HG03095 (cell line): ENCODE results near the gene ARID3A.

Source experiments
- ATAC-seq: cut with Tn5 transposase; IDR thresholded peaks from one replicate; pipeline ENCODE4 v1.9.1; 2021; ENCODE audit warnings: moderate library complexity; ENCODE audit not compliant: unreplicated experiment

The ARID3A gene

DNA sequence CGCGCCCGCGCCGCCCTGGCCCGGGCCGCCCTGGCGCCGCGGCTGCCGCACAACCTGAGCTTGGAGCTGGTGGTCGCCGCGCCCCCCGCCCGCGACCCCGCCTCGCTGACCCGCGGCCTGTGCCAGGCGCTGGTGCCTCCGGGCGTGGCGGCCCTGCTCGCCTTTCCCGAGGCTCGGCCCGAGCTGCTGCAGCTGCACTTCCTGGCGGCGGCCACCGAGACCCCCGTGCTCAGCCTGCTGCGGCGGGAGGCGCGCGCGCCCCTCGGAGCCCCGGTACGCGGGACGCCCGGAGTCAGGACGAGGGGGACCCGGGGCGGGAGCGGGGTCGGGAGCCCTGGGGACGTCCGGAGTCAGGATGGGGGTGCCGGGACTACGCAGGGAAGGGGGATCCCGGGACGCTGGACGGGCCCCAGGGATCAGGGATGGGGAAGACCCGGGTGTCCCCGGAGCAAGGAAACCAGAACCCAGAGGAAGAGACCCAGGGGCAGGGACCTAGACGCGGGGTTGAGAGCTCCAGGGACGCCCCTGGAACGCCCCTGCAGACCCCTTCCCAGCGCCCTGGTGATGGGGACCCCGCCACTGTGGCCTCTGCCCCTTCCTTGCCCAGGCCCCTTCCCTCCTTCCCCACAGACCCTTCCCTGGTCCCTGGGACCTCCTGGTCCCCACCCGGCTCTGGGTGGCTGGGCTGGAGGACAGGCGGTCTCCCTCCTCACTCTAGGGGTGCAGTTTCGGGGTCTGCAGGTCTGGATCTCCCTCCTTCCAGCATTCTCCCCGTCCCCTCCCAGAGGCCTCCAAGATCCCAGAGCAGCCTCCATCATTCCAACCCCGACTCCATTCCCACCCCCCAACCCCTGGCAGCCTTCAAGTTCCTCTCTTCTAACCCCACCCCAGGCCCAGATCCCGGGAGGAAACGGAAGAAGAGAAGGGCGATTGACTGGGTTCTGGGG, 75.0 kb downstream of the ARID3A start:
- ATAC-seq = no peak

DNA sequence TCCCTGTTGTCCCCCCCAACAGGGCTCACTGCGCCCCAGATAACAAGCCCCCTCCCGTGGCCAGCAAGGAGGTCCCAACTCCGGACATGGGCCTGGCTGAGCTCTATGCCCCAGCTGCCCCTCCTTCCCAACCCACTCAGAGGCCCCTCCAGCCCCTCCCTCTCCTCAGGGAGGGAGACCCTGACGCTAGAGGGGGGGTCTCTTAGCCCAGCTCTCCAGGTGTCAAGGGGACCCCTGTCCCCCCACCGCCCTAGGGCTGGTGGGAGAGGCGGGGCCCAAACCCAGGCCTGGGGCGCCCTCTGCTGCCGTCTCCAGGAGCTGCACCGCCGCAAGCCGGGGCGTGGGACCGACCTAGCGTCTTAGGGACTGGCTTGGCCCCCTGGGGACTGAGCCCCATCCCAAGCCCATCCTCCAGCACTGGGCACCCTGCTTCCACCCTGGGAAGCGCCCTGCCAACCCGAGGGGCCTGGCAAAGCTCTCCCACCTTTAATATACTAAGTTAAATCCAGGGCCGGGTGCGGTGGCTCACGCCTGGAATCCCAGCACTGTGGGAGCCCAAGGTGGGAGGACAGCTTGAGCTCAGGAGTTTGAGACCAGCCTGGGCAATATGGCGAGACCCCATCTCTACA, 75.8 kb downstream of the ARID3A start:
- ATAC-seq = no peak

DNA sequence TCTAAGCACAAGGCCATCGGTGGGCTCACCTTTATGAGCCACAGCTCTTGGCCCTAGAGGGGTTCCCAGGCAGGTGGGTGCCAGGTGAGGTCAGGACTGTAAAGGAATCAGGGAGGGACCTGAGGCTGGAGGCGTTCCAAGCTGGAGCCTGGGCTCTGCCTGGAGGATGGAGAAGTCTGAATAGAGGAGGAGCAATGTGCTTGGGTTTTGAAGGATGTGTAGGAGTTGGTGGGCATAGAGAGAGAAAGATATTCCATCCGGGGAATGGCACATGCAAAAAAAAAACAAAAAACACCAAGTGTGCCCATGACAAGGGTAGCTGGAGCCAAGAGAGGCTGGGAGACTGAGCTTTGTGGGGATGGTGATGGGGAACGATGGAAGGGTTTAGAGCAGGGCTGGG, 76.8 kb downstream of the ARID3A start:
- ATAC-seq = no peak

DNA sequence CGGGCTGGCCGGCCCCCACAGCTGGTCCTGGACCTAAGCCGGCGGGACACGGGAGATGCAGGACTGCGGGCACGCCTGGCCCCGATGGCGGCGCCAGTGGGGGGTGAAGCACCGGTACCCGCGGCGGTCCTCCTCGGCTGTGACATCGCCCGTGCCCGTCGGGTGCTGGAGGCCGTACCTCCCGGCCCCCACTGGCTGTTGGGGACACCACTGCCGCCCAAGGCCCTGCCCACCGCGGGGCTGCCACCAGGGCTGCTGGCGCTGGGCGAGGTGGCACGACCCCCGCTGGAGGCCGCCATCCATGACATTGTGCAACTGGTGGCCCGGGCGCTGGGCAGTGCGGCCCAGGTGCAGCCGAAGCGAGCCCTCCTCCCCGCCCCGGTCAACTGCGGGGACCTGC, 77.4 kb downstream of the ARID3A start:
- ATAC-seq = no peak

DNA sequence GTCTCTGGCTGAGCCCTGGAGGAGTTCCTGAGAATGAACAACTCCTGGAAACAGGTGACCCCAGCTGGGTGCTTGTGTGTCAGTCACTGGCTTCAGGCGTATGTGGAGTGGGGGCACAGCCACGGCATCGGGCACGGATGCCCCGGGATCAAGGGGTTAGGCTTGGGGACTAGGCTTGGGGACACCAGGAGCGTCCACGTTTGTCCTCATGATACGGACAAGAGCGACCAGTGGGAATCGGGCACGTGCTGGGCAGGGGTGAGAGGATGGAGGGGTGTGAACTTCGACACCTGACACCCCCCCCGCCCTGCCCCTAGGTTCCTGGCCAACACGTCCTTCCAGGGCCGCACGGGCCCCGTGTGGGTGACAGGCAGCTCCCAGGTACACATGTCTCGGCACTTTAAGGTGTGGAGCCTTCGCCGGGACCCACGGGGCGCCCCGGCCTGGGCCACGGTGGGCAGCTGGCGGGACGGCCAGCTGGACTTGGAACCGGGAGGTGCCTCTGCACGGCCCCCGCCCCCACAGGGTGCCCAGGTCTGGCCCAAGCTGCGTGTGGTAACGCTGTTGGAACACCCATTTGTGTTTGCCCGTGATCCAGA, 78.5 kb downstream of the ARID3A start:
- no peak for ATAC-seq

DNA sequence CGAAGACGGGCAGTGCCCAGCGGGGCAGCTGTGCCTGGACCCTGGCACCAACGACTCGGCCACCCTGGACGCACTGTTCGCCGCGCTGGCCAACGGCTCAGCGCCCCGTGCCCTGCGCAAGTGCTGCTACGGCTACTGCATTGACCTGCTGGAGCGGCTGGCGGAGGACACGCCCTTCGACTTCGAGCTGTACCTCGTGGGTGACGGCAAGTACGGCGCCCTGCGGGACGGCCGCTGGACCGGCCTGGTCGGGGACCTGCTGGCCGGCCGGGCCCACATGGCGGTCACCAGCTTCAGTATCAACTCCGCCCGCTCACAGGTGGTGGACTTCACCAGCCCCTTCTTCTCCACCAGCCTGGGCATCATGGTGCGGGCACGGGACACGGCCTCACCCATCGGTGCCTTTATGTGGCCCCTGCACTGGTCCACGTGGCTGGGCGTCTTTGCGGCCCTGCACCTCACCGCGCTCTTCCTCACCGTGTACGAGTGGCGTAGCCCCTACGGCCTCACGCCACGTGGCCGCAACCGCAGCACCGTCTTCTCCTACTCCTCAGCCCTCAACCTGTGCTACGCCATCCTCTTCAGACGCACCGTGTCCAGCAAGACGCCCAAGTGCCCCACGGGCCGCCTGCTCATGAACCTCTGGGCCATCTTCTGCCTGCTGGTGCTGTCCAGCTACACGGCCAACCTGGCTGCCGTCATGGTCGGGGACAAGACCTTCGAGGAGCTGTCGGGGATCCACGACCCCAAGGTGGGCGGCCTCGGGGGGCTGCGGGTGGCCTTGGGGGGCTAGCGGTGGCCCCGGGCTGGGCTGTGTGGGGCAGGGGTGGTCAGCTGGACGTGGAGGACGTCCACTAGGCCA, 79.2 kb downstream of the ARID3A start:
- ATAC-seq = no peak

DNA sequence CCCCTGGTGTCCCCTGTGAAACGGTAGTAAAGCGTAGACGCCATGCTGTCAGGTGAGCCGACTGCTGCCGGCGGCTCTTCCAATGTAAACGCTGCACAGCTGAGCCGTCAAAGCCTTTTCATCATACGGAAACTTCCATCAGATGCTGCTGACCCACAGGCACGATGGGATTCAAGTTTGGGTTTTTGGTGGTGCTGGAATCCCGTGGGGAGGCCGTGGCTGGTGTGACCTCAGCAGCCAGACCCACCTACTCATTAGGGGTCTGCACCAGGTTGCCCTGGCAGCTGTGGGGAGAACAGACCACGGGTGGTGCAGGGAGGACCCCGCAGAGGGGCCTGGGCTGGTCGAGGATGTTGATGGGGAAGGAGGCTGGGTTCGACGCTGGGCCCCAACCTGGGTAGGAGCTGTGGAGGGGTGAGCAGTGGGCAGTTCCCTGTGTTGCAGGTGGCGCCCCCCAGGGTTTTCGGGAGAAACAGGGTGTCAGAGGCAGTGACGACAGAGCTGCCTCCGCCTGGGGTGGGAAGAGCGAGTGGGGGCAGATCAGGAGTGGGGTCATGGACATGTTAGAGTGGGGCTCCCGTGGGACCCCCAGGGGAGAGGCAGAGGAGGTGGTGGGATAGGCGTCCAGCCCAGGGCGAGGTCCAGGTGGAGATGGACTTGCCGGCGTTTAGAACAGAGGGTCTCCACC, 81.0 kb downstream of the ARID3A start:
- no peak for ATAC-seq

DNA sequence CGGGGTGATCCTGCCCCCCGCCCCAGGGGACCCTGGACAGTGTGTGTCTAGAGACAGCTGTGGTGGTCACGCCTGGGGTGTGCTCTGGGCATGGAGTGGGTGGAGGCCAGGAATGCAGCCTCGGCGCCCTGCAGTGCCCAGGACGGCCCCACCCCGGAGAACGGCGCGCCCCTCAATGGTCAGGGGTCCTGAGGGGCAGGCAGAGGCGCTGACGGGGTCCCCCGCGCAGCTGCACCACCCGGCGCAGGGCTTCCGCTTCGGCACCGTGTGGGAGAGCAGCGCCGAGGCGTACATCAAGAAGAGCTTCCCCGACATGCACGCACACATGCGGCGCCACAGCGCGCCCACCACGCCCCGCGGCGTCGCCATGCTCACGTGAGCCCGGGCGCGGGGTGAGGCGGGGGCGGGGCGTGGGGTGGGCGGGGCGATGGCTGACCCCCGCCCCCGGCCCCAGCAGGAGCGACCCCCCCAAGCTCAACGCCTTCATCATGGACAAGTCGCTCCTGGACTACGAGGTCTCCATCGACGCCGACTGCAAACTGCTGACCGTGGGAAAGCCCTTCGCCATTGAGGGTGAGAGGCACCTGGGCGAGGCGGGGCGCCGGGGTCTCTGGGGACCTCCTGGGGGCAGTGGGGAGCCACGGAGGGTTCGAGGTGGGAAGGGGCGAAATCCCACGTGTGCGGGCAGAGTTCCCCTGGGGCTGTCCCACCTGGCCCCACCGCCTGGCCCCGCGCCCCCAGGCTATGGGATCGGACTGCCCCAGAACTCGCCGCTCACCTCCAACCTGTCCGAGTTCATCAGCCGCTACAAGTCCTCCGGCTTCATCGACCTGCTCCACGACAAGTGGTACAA, 81.8 kb downstream of the ARID3A start:
- no peak for ATAC-seq

DNA sequence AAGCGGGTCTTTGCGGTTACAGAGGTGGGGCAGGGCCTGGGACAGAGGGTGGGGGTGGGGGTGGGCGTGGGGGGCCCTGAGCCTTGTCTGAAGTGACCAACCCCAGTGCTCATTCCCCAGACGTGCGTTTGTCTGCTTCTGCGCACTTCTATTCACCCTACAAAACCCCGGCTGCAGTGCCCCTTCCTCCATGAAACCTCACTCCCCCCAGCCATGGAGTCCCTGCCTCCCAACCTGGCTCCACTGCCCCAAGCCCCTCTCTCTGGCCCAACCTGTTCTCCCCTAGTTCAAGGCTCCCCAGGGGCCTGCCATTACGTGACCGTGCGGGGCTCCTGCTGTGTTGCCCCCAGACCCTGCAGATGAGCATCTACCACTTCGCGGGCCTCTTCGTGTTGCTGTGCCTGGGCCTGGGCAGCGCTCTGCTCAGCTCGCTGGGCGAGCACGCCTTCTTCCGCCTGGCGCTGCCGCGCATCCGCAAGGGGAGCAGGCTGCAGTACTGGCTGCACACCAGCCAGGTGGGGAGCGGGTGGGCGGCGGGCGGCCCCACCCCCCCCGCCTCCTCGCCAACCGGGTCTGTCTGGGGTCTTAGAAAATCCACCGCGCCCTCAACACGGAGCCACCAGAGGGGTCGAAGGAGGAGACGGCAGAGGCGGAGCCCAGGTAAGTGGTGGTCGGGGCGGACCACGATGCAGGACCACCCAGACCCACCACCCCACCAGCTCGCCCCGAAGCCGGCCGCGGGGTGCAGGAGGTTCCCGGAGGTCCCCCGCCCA, 82.6 kb downstream of the ARID3A start:
- no peak for ATAC-seq

DNA sequence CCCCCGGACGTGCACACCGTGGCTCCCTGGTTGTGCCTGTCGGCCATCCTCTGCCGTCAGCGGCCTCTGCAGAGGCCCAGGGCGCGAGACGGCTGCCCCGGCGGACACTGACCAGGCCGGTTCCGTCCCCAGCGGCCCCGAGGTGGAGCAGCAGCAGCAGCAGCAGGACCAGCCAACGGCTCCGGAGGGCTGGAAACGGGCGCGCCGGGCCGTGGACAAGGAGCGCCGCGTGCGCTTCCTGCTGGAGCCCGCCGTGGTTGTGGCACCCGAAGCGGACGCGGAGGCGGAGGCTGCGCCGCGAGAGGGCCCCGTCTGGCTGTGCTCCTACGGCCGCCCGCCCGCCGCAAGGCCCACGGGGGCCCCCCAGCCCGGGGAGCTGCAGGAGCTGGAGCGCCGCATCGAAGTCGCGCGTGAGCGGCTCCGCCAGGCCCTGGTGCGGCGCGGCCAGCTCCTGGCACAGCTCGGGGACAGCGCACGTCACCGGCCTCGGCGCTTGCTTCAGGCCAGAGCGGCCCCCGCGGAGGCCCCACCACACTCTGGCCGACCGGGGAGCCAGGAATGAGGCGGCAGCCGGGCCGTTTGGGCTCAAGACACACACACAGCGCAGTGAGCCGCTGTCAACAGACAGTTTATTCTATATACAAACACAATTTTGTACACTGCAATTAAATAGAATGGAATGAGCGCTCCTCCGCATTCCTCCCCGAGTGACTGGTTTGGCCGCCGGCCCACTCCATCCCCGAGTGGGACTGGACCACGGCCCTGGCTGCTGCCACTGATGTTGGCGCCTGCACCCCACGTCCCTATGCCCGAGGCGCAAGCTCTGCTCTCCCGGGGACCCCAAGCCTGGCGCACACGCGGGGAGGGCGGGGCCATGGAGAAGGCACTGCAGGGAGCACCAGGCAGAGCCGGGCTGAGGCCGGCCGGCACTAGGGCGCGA, 83.5 kb downstream of the ARID3A start:
- ATAC-seq = no peak

DNA sequence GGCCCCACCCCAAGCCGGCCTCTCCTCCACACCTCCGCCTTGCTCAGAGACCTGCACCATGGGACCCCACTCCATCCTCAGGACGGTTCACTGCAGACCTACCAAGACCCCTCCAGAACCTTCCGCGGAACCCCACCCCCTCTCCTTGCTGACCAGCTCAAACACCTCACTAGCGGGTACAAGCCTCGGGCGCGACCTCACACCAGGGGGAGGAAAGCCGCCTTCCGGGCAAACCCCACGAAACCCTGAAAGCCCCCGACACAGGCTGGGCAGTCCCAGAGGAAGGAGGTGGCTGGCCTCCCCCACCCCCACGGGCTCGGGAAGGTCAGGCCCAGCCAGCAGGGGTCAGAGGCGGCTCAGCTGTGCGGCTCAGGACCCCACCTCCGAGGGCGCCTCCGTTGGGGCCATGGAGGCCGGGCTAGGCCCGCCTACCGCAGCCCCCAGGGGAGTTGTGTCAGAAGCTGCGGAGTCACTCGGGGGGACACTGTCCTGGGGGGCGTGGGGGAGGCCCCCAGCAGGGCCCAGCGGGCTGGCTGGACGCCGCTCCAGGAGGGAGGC, 84.2 kb downstream of the ARID3A start:
- ATAC-seq = no peak

DNA sequence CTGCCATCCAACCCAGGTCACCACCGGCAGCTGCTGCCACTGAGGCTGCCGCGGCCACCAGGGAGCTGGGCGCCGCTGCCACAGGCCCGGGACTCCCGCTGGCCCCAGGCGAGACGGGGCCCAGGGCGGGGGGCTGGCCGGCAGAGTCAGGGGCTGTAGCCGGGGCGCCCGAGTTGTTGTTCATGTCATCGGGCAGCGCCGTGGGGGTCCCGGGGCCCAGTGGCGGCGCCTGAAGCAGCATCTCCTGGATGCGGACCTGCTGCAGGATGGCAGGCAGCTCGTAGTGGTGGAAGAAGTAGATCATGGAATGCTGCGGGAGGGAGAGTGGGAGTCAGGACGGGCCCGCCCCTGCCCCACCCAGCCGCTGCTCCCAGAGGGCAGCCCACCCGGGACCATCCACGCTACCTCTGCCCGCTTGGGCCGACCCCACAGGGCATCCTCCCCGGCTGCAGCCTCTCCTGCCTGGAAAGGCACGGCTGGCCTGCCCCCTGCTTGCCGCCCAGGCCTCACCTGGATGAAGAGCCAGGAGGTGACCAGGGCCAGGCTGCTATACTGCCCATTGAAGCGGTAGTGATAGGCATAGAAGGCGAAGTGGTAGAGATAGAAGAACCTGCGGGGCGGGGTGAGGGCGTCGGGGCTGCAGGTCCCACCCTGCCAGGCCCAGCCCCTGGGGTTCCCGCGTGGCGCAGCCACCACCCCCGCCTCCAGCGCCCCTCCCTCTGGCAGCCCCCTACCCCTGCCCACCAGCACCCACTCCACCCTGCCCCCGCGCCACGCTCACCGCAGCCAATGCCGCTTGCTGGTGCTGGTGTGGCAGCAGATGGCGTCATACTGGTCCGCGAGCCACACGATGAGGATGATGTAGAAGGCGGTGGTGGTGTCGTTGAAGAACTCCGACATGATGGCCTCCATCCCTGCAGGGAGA, 85.0 kb downstream of the ARID3A start:
- ATAC-seq = no peak

DNA sequence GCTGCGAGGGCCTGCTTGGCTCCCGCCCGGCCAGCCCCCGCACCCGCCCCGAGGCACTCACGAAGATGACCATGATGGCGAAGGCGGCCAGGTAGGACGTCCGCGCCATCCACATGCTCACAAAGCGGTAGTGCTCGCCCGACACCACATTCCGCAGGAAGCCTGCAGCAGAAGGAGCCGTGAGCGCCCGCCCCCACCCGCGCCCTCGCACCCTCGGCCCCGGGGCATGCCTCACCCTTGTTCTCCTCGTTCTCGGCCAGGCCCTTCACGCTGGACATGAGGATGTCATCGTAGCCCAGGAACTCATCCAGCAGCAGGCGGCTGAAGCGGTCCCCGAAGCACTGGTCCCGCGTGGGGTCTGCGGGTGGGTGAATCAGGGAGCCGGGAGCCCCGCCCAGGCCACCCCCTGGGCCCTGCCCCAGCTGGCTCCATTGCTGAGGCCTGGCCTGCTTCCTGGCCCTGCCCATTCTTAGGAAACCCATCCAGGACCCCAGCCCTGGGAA, 86.0 kb downstream of the ARID3A start:
- no peak for ATAC-seq

DNA sequence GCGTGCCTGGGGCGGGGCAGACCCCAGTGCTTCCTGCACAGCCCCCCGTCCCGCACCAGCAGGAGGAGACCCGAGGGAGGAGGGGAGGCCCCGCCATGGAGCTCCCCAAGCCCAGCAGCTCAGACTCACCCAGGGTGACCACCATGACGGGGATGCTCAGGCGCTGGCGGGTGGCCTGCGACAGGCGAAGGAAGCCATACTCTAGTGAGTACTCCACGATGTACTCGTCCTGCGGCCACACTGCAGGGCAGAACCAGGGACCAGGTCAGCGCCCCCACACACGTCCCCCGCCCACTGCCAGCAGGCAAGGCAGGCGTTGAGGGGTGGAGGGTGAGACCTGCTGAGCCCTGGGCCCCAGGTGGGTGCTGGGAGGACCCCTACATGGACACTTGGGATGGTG, 86.5 kb downstream of the ARID3A start:
- ATAC-seq = no peak

DNA sequence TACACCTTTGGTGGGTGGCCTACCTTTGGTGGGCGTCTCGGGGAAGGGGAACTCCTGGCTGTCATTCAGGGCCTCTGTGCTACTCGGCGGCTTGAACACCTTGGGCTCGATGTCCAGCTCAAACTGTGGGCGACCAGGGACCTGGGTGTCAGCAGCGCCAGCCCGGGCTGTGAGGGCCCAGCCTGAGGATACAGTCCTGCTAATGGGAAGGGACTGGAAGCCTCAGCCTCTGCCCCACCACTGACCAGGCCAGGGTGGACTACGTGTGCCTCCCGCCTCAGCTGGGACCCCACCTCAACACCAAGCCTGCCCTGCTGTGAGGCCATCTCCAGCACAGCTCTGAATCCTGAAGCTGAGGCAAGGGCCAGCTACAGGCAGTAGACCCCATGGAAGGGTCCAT, 87.4 kb downstream of the ARID3A start:
- ATAC-seq = no peak
